PC-3 (cell line): ENCODE measurements around the gene DEFB110. TPM values are rescaled to one million over a fixed set of nuclear protein-coding genes. Genes with fewer than 3 reads are reported as not detected.

Source experiments
- ATAC-seq: fragments of 200-7000 bp; cut with Tn5 transposase; 2 replicates; pipeline ENCODE4 v1.9.1; 2020; ENCODE audit warnings: mild to moderate bottlenecking, moderate library complexity
- Bru-seq: library from RNA; stranded (reverse); fragments of 400-500 nt; gene quantifications from one replicate; lab custom pipeline; 2021; lab: Mats Ljungman, UMichigan
- BruChase-seq, 2 experiments: library from RNA; stranded (reverse); fragments of 400-500 nt; gene quantifications; one replicate each; lab custom pipeline; 2021; lab: Mats Ljungman, UMichigan
- BruUV-seq: library from RNA; stranded (reverse); fragments of 400-500 nt; replicated peaks from 2 replicates; lab custom pipeline; 2021; lab: Mats Ljungman, UMichigan
- CTCF ChIA-PET: fragments of 300-600 bp; sonication (Branson Sonifier 250); formaldehyde crosslinking; loops from one replicate; lab custom pipeline; 2022; ENCODE audit warnings: antibody characterized with exemption; lab: Charles Lee
- POLR2A ChIA-PET: fragments of 300-600 bp; sonication (Branson Sonifier 250); formaldehyde crosslinking; loops from one replicate; lab custom pipeline; 2022; ENCODE audit warnings: antibody characterized with exemption; ENCODE audit not compliant: unreplicated experiment; lab: Charles Lee
- DNase-seq: peaks from one replicate; pipeline ENCODE4 v3.0.0-alpha.2; 2015
- H2AFZ ChIP-seq: fragments of 300-600 bp; sonication (generic); 2 replicates; pipeline ENCODE4 v1.6.0; 2016; ENCODE audit warnings: antibody characterized with exemption, low read length
- H3F3A ChIP-seq: fragments of 300-600 bp; sonication (generic); one replicate; pipeline ENCODE4 v1.6.0; 2017; ENCODE audit warnings: antibody characterized with exemption, low read length, control low read depth, mild to moderate bottlenecking; ENCODE audit not compliant: unreplicated experiment
- H3K27ac ChIP-seq: fragments of 300-600 bp; sonication (generic); 2 replicates; pipeline ENCODE4 v1.5.1; 2016; ENCODE audit warnings: mild to moderate bottlenecking, low read length
- H3K27me3 ChIP-seq: fragments of 300-600 bp; sonication (generic); 2 replicates; pipeline ENCODE4 v1.6.1; 2016; ENCODE audit warnings: low read length, mixed read lengths
- H3K36me3 ChIP-seq: fragments of 300-600 bp; sonication (generic); 2 replicates; pipeline ENCODE4 v1.6.1; 2016; ENCODE audit warnings: low read depth, mixed run types, low read length, mixed read lengths
- H3K4me1 ChIP-seq: fragments of 300-600 bp; sonication (generic); 2 replicates; pipeline ENCODE4 v1.5.1; 2016; ENCODE audit warnings: low read length; ENCODE audit not compliant: insufficient read depth
- H3K4me2 ChIP-seq: fragments of 300-600 bp; sonication (generic); 2 replicates; pipeline ENCODE4 v1.6.0; 2016; ENCODE audit warnings: low read length
- H3K4me3 ChIP-seq: fragments of 300-600 bp; sonication (generic); 2 replicates; pipeline ENCODE4 v1.5.1; 2016; ENCODE audit warnings: mild to moderate bottlenecking, low read length, mixed read lengths
- H3K79me2 ChIP-seq: fragments of 300-600 bp; sonication (generic); 2 replicates; pipeline ENCODE4 v1.6.1; 2017; ENCODE audit warnings: low read length, mixed read lengths
- H3K9ac ChIP-seq: fragments of 300-600 bp; sonication (generic); 2 replicates; pipeline ENCODE4 v1.6.0; 2016; ENCODE audit warnings: mild to moderate bottlenecking, low read length
- H3K9me2 ChIP-seq: fragments of 300-600 bp; sonication (generic); replicated peaks from 2 replicates; pipeline ENCODE4 v1.6.1; 2016; ENCODE audit warnings: mixed run types, low read length, mixed read lengths
- H3K9me3 ChIP-seq: fragments of 300-600 bp; sonication (generic); 2 replicates; pipeline ENCODE4 v1.6.1; 2016; ENCODE audit warnings: low read length, mixed read lengths
- H4K20me1 ChIP-seq: fragments of 300-600 bp; sonication (generic); 2 replicates; pipeline ENCODE4 v1.6.1; 2016; ENCODE audit warnings: low read length, mixed read lengths
- EZH2 ChIP-seq: fragments of 300-600 bp; sonication (generic); IDR thresholded peaks from one replicate; pipeline ENCODE4 v1.6.1; 2017; ENCODE audit warnings: antibody characterized with exemption, mild to moderate bottlenecking, low read length; ENCODE audit not compliant: unreplicated experiment
- EZH2phosphoT487 ChIP-seq: fragments of 300-600 bp; sonication (generic); IDR thresholded peaks from 2 replicates; pipeline ENCODE4 v1.6.1; 2018; ENCODE audit warnings: mild to moderate bottlenecking, antibody characterized with exemption, low read length, borderline replicate concordance
- intact Hi-C: fragments of 100-400 bp; cut with micrococcal nuclease; formaldehyde crosslinking; loops from 2 replicates; pipeline ENCODE4 v1.9.0; 2023
- long read RNA-seq: library from polyadenylated mRNA; unstranded; transcript quantifications from one replicate; pipeline ENCODE4 v2.0.0, GENCODE V29; 2021; ENCODE audit not compliant: unreplicated experiment
- total RNA-seq: library from RNA; depleted of rRNA; stranded (reverse); fragments of >200 nt; gene quantifications from 2 replicates; pipeline ENCODE4 v1.2.3, GENCODE V29; 2014; rRNA removed
- TF ChIP-seq, protein P1 (sequence below): fragments of 300-600 bp; sonication (generic); conservative IDR thresholded peaks from 2 replicates; pipeline ENCODE4 v1.5.1; 2017; ENCODE audit warnings: antibody characterized with exemption, low read depth, mild to moderate bottlenecking, low read length

DEFB110 gene
- total RNA-seq (not detected in 2 replicates), Bru-seq, nascent RNA (not detected), BruChase-seq, experiment 1, labeled RNA remaining after a 6-hour chase (not detected), BruChase-seq, experiment 2, labeled RNA remaining after a 2-hour chase (not detected)
- long read RNA-seq: 0 reads

DNA sequence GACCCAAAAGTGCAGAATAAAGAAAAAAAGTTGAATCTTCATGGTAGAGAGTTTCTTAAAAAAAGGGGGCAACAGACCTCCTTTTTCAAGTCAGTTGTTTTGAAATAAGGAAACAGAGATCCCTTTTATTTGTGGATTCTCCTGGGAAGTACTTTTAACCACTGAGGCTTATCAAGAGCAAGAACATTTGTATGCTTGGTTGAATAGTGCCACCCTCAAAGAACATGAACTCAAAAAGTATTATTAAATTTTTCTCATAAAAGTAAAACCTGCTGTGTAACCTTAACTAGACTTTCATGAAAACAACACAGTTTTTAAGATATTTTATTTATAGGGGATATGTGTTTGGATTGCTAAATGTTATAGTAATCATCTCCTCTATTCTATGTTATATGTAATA is at the start of gene DEFB110:
Gene DEFB110 (minus strand): TSS at position 101 of the 400 bp plus-strand sequence. CDS start 59 bp downstream, at position 42.
- no TSS peak for BruUV-seq
- POLR2A ChIA-PET: no interaction called here

DNA sequence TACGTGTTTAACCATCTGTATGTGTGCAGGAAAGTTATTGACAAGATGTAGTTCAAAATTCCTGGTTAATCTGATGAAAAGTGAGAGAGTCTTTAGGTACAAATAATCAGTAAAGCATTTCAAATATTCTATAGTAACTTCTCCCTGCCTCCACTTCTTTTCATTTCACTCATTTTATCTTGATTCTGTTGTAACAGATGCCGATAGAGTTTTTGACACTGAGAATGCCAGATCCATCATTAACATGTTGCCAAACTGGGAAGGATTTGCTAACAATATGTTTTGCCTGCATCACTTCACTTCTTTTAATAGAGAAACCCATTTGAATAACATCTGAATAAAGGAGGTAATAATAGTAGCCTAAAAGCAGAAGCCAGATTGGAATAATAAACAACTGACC is 48.3 kb upstream of the DEFB110 start:
- peaks cover 40% of the 10 kb centered on the region for H3K27me3 ChIP-seq
- no TSS peak for BruUV-seq
- H3K27ac ChIP-seq: no peak overlapping the region
- intact Hi-C loops: no loop called here
- H3K79me2 ChIP-seq: no peaks in the 10 kb centered on the region
- no peaks in the 10 kb centered on the region for H4K20me1 ChIP-seq
- H3K9me3 ChIP-seq: no peaks in the 10 kb centered on the region
- ATAC-seq (no peak), DNase-seq (no peak)
- H3K9ac ChIP-seq: no peak overlapping the region
- ChIA-PET POLR2A (no interaction called here), CTCF (no interaction called here)
- TF ChIP-seq EZH2phosphoT487 (no peak), EZH2 (no peak)
- TF ChIP-seq, protein P1, sequence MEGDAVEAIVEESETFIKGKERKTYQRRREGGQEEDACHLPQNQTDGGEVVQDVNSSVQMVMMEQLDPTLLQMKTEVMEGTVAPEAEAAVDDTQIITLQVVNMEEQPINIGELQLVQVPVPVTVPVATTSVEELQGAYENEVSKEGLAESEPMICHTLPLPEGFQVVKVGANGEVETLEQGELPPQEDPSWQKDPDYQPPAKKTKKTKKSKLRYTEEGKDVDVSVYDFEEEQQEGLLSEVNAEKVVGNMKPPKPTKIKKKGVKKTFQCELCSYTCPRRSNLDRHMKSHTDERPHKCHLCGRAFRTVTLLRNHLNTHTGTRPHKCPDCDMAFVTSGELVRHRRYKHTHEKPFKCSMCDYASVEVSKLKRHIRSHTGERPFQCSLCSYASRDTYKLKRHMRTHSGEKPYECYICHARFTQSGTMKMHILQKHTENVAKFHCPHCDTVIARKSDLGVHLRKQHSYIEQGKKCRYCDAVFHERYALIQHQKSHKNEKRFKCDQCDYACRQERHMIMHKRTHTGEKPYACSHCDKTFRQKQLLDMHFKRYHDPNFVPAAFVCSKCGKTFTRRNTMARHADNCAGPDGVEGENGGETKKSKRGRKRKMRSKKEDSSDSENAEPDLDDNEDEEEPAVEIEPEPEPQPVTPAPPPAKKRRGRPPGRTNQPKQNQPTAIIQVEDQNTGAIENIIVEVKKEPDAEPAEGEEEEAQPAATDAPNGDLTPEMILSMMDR: no peak
- no peak overlapping the region for H3K4me2 ChIP-seq
- H2AFZ ChIP-seq: no peak overlapping the region
- no peaks in the 10 kb centered on the region for H3F3A ChIP-seq
- H3K4me1 ChIP-seq: no peaks in the 10 kb centered on the region
- H3K9me2 ChIP-seq: no peaks in the 10 kb centered on the region
- no peaks in the 10 kb centered on the region for H3K36me3 ChIP-seq
- no peak overlapping the region for H3K4me3 ChIP-seq

More for the DNA sequence above, at the start of gene DEFB110:
- Histone ChIP-seq H4K20me1 (no peaks in the 10 kb centered on the region), H3K79me2 (no peaks in the 10 kb centered on the region), H3F3A (no peaks in the 10 kb centered on the region), H3K4me1 (no peaks in the 10 kb centered on the region), H2AFZ (no peak within 1 kb of the TSS), H3K27me3 (peaks cover 19% of the 10 kb centered on the region; the same call in 1 of the 2 replicates), H3K9me3 (no peaks in the 10 kb centered on the region), H3K27ac (no peak within 1 kb of the TSS), H3K9me2 (no peaks in the 10 kb centered on the region), H3K36me3 (no peaks in the 10 kb centered on the region), H3K9ac (no peak within 1 kb of the TSS), H3K4me3 (no peak within 1 kb of the TSS), H3K4me2 (no peak within 1 kb of the TSS)
- CTCF ChIA-PET: no interaction called here
- intact Hi-C loops: no loop called here
- DNase-seq (no peak), ATAC-seq (no peak)
- TF ChIP-seq, protein P1: no peak
- TF ChIP-seq EZH2 (no peak), EZH2phosphoT487 (no peak)

DNA sequence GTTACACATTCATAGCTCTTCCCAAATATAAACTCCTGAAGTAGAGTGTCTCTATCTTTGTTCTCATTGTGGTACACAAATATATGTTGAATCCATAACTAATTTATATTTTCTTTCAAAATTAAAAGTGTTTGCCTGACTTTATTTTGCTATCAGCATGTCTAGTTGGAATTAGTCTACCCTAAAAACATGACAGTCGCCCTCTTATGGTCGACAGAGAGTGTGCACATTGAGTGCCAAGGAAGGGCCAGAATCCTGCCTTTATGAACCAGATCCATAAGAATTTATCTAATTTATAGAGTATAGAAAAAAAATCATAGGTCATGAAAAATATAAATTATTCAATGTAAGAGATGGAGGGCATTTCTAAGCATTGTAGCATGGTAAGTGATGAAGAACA is 40.3 kb upstream of the DEFB110 start:
- no peaks in the 10 kb centered on the region for H3F3A ChIP-seq
- ChIA-PET POLR2A (no interaction called here), CTCF (no interaction called here)
- H3K36me3 ChIP-seq: no peaks in the 10 kb centered on the region
- no peak overlapping the region for H3K9ac ChIP-seq
- ATAC-seq (no peak), DNase-seq (peak; percentile 43)
- H4K20me1 ChIP-seq: no peaks in the 10 kb centered on the region
- H2AFZ ChIP-seq: no peak overlapping the region
- no peak overlapping the region for H3K4me2 ChIP-seq
- H3K4me3 ChIP-seq: no peak overlapping the region
- H3K9me3 ChIP-seq: no peaks in the 10 kb centered on the region
- no peak overlapping the region for H3K27ac ChIP-seq
- TF ChIP-seq, protein P1: peak; percentile 64
- TF ChIP-seq EZH2 (no peak), EZH2phosphoT487 (no peak)
- H3K27me3 ChIP-seq: peaks cover 30% of the 10 kb centered on the region
- BruUV-seq: no TSS peak
- H3K4me1 ChIP-seq: no peaks in the 10 kb centered on the region
- no peaks in the 10 kb centered on the region for H3K9me2 ChIP-seq
- no peaks in the 10 kb centered on the region for H3K79me2 ChIP-seq
- intact Hi-C loops: no loop called here
